GM18907 (cell line): Measurements from ENCODE around the gene ING2.
A peak's percentile ranks its signal among the peaks of the same experiment; 100 is the strongest.
"Not testable (repeated sequence)": the region's sequence is repeated elsewhere in the genome, so short reads cannot be mapped to it uniquely, and the experiment has no call there.

Experiments
- ATAC-seq: cut with Tn5 transposase; IDR thresholded peaks from one replicate; pipeline ENCODE4 v1.9.1; 2021; ENCODE audit warnings: mild to moderate bottlenecking, moderate library complexity; ENCODE audit not compliant: unreplicated experiment

ING2 gene, protein sequence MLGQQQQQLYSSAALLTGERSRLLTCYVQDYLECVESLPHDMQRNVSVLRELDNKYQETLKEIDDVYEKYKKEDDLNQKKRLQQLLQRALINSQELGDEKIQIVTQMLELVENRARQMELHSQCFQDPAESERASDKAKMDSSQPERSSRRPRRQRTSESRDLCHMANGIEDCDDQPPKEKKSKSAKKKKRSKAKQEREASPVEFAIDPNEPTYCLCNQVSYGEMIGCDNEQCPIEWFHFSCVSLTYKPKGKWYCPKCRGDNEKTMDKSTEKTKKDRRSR

DNA sequence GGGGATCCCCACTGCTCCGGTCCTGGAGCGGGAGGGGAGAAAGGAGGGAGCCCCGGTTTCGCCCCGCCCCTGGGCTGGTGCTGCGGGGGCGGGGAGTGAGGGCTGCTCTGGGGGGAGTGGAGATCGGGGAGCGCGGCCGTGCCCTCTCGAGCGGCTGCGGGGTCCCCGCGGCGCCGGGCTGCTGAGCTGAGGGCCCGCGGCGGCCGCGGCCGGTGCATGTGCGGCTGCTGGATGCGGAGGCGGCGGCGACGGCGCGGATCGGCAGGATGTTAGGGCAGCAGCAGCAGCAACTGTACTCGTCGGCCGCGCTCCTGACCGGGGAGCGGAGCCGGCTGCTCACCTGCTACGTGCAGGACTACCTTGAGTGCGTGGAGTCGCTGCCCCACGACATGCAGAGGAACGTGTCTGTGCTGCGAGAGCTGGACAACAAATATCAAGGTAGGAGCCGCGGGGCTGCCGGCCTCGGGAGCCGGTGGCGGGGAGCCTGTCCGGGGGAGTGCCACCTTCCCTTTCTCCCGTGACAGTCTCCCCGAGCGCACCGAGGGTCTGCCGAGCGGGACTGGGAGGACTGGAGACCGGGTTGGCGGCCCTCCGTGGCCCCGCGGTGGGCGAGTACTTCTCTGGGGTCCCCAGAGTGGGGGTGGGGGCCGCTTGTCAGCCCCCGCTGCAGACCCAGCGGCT lies at the start of gene ING2:
Gene ING2 (plus strand): TSS at position 129 of the 681 bp plus-strand sequence. CDS start 138 bp downstream, at position 267.
- peak; percentile 63 for ATAC-seq

DNA sequence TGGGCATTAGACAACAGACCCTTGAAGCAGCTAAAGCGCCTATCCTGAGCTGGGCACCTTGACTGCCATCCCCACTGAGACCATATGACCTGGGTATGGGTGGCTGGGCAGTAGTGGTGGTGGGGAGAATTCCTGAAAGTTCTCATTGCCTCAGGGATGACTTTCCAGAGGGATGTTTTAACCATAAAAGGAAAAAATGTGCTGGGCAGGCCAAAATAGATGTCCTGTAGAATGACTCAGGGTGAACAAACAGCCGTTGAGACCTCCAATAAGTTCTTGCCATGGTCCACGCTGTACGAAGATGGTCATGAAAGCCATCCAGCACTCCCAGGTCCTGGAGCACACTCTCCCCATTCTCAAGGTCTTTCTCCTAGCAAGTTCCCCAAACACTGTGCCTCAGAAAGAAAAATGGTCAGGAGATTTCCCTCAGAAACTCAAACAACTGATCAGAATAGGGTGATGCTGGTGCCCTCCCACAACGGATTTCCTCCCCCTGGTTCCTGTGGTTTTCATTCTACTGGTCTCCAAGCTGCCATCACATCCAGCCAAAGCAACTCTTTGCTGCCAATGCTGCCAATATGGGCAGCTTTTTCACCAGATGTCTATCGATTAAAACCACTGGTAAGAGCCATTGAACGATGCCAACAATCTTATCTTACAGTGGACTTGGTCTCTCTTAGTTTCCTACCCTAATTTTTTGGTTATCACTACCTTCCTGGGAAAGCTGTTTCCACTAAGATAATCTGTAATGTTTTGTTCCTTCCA lies 49.2 kb upstream of the ING2 start:
- ATAC-seq, result no peak

DNA sequence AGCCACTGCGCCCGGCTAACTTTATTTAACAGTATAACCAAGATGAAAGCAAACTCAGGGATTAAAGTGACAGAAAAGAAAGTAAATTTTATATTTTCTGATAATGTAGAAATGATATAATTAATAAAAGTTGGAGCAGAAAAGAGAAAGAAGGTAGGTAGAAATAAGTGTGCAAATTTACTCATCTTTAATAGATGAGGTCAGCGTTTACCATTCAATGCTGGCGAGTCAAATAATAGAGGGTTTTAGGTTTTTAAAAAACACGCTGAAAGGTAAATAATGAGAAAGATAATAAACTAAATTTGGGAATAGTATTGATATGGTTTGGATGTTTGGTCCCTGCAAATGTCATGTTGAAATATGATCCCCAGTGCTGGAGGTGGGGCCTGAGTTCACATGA lies 46.9 kb upstream of the ING2 start:
- no peak for ATAC-seq

DNA sequence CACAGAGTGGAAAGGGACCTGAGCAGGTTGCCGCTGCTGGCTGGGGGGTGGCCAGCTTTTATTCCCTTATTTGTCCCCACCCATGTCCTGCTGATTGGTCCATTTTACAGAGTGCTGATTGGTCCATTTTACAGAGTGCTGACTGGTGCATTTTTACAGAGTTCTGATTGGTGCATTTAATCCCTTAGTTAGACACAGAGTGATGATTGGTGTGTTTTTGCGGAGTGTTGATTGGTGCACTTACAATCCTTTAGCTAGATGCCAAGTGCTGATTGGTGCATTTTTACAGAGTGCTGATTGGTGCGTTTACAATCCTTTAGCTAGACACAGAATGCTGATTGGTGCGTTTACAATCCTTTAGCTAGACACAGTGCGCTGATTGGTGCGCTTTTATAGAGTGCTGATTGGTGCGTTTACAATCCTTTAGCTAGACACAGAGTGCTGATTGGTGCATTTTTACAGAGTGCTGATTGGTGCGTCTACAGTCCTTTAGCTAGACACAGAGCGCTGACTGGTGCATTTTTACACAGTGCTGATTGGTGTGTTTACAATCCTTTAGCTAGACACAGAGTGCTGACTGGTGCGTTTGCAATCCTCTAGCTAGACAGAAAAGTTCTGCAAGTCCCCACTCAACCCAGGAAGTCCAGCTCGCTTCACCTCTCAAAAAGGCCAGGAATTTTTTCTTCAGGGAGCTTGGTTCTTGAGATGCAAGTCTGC lies 40.8 kb upstream of the ING2 start:
- not testable (repeated sequence) for ATAC-seq

DNA sequence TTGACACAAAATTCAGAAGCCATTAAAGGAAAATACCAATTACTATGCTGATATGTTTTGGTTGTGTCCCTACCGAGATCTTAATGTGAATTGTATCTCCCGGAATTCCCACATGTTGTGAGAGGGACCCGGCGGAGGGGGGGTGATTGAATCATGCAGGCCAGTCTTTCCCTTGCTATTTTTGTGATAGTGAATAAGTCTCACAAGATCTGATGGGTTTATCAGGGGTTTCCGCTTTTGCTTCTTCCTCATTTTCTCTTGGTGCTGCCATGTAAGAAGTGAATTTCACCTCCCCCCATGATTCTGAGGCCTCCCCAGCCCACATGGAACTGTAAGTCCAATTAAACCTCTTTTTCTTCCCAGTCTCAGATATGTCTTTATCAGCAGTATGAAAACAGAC lies 39.0 kb upstream of the ING2 start:
- not testable (repeated sequence) for ATAC-seq

DNA sequence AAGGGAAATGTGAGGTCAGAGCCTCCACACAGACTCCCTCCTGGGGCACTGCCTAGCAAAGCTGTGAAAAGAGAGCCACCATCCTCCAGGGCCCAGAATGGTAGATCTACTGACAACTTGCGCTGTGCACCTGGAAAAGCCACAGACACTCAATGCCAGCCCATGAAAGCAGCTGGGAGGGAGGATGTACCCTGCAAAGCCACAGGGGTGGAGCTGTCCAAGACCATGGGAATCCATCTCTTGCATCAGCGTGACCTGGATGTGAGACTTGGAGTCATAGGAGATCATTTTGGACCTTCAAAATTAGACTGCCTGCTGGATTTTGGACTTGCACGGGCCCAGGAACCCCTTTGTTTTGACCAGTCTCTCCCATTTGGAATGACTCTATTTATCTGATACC lies 37.6 kb upstream of the ING2 start:
- ATAC-seq, result no peak

DNA sequence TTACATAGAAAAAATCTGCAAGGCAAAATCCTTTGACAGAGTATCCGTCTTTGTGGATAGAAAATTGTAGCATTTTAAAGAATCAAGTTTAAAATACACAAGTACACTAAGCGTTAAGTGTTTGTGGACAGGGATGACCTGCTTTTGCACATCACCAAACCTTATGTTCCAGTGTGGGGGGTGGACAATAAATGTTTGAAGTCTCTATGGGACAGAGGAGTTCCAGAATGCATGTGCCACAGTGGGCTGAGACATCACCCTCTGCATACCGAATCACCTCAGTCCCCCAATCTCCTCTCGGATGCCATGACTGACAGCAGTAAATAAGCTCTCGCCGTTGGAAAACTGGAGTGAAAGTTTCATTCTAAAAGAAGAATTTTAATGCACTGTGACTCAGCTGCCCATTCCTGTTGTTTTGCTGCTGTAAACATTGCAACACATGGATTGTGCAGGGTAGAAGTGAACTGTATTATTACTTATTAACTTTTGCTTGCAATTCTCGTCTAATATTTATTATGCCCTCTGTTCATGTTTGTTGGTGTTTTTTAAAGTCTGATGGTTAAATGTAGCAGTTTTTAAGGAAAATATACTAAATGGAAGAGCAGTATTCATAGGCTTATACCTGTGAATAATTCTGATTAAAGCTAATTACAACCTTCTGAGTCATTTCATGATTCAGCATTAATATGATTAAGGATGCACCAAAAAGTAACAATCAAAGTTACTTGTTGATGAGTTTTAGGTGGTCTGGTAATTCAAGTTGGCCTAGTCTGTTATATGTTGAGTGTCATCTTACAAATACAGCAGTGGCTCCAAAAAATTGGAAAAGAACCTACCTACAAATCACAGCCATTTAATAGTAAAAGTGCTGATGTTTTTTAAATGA lies 36.4 kb upstream of the ING2 start:
- no peak for ATAC-seq

DNA sequence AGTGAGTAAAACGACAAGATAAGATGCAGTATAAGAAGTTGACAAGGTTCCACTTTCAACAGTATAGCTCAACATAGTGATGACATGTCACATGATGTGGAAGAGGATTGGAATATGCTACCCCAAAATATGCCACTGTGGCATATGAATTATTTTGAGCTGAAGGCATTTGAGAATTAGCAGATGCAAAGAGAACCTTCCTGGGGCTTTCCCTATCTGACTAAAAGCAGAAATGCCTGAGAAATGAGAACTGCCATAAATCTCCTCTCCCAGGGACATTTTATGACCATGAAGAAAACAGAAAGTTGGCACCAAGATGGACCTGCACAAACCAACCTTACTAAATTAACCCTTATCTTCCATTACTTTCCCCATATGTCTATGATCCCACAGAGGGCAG lies 35.6 kb upstream of the ING2 start:
- no peak for ATAC-seq

DNA sequence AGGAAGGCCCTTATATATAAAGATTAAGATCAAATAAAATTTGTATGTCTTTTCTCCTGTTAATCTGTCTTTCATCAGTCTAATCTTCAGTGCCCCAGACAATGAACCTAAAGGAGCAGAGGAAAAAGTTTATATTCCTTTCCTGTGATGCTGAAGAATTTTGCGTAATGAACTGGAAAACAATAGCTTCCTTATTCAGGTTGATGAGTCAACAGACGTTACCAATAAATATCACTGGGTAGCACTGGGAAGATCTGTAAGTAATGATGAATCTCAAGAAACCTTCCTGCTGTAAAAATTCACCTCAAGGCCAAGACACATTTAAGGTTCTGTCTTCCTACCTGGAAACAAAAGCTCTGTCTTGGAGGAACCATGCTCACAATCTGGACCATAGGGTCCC lies 34.9 kb upstream of the ING2 start:
- no peak for ATAC-seq

DNA sequence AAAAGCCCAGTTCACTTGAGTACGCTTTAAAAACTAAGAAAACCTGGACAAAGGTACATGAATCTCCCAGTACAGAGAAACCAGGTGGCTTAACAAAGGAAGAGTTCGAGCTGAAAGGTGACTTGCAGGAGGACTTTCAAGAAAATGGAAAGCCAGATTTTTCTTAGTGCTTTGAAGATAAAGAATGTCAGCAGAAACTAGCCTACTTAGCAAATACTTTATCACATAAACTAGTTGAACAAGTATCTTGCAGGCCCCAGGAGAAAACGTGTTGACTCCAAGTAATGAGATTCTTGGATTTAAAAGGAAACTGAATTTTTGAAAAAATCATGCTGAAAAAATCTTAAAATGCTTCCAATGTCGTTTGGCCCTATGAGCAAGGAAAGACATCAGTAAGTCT lies 34.0 kb upstream of the ING2 start:
- no peak for ATAC-seq

DNA sequence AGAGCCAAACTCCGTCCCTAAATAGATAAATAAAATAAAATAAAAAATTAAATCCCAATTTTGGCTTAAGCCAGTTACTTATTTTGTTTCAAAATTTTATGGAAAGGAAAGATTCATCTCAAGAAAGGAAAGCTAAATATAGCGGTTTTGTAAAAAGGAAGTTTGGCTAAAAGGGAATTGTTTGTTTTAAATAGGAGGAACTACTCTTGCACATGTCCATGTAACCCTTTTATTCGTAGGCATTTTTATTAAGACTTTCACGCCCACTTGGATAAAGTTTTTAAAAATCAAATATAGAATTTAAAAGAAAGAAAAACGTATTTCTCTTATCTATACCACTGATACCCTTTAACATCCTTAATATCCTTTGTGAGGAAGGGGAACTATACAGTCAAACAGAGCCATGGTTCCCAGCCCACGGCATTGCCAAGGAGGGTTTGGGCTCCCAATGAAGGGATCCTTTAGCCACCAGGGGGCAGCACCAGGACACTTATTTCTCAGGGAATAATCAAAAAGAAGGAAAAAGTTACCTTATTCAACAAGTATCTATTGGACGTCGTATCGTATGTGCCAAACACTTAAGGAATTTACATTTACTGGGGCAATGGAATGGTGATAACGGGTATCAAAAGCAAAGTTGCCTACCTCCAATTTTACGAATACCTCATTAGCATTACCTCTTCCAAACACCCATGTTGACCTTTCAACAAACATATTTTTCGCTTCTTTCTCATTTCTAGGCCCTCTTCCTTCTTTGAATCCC lies 32.7 kb upstream of the ING2 start:
- peak; percentile 82 for ATAC-seq

DNA sequence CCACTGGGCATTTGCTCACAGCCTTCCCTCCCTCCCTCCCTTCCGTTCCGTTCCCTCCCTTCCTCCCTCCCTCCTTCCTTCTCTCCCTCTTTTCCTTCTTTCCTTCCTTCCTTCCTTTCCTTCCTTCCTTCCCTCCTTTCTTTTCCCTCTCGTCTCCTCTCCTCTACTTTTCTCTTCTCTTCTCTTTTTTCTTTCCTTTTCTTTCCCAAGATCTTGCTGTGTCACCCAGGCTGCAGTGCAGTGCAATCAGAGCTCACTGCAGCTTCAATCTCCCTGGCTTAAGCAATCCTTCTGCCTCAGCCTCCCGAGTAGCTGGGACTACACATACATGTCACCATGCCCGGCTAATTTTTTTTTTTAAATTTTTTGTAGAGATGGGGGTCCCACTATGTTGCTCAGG lies 26.7 kb upstream of the ING2 start:
- no peak for ATAC-seq

DNA sequence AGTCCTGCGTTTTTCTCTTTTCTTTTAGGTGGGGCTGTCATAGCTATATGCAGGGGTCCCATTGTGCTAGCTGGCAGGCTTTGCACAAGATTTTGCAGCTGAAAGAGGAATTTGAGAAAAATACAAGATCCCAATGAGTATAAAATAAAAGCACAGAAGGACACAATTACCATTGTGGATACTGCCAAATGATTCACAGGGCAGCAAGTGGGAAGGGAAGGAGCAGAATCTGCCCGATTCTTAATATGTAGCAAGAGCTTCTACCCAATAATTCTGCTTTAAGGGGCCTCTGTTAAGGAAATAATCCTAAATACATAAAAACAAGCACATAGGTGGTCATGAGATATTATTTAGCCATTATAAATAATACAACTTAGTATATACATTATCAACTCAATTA lies 25.9 kb upstream of the ING2 start:
- ATAC-seq, result no peak

DNA sequence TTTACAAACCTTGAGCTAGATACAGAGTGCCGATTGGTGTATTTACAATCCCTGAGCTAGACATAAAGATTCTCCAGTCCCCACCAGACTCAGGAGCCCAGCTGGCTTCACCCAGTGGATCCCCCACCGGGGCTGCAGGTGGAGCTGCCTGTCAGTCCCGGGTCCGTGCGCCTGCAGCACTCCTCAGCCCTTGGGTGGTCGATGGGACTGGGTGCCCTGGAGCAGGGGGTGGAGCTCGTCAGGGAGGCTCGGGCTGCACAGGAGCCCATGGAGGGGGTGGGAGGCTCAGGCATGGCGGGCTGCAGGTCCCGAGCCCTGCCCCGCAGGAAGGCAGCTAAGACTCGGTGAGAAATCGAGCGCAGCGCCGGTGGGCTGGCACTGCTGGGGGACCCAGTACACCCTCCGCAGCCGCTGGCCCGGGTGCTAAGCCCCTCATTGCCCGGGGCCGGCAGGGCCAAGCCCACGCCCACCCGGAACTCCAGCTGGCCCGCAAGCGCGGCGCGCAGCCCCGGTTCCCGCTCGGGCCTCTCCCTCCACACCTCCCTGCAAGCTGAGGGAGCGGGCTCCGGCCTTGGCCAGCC lies 22.3 kb upstream of the ING2 start:
- ATAC-seq, result not testable (repeated sequence)

DNA sequence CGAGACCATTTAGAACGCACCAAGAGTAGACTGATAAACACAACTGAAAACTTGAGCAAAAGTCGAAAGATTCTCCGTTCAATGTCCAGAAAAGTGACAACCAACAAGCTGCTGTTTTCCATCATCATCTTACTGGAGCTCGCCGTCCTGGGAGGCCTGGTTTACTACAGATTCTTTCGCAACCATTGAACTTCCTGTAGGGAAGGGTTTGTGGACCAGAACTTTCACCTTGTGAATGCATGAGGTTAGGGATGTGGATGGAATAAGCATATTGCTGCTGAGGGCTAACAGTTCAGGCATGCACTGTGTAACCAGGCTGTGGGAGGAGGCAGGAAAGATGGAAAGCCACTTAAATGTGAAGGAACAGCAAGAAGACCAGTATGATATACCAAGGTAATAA lies 20.9 kb upstream of the ING2 start:
- ATAC-seq, result no peak

DNA sequence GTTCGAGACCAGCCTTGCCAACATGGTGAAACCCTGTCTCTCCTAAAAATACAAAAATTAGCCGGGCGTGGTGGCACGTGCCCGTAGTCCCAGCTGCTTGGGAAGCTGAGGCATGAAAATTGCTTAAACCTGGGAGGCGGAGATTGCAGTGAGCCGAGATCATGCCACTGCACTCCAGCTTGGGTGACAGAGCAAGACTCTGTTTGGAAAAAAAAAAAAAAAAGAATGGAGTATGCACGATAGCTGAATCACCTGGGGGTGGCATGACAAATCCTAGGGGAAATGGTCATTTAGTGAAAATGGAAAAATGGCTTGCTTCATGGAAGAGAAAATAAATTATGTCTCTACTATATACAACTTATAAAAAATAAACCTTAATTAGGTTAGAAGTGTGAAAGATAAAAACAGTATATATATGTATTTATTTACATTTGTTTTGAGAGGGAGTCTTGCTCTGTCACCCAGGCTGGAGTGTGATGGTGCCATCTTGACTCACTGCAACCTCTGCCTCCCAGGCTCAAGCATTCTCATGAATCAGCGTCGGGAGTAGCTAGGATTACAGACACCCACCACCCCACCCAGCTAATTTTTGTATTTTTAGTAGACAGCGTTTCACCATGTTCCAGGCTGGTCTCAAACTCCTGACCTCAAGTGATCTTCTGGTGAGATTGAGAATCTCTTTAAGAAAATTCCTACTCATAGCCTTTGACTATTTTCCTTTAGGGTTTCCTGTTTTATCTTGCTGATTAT lies 19.3 kb upstream of the ING2 start:
- ATAC-seq, result no peak

DNA sequence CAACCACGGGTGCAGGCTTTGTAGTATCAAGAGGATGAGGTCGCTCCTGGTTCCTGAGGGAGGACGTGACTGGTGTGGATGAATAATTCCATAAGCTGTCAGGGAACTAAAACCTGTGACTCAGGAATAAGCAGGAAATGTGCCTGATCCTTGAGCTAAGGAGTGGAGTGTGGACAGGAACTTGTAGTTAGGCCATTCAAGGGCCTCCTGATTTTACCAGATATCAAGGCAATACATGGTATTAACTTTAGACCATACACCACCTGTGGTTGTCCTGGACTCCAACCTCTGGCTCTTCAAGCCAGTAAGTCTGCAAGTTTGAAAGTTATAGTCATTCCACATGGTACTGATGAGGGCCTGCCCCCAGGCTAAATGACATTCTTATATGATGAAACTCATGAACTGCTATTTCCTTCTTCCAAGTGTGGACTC lies 12.1 kb upstream of the ING2 start:
- ATAC-seq, result no peak

DNA sequence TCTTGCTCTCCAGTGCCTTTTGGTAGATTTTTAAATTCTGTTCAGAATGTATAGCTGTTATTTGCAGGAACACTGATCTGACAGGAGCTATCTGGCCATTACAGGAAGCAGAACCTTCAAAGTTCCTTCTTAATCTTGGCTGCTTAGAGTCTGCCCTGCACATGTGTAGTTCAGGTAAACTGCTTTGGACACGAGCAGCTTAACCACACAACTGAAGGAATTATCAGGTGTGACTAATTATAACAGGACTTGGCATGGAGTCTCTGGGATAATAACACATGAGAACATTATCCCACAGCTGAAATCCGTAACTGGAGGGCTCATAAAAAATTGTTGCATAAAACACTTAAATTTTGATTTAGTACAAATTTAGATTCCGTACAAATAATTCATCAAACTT lies 11.6 kb upstream of the ING2 start:
- ATAC-seq, result no peak
